DMS153 treated with DMSO at 0.1 percent for 48 hours (cell line): Measurements from ENCODE around the gene FAH.
"Not testable (repeated sequence)": the region's sequence is repeated elsewhere in the genome, so short reads cannot be mapped to it uniquely, and the experiment has no call there.

ENCODE experiments used
- DNase-seq: peaks from one replicate; lab custom pipeline; 2025; ENCODE audit not compliant: unreplicated experiment; lab: John Stamatoyannopoulos, UW

The FAH gene

GRCh38 chr15:80152896-80153876, at the start of gene FAH:
Gene FAH (plus strand): TSS chr15:80152999. CDS start chr15:80153055, 56 bp downstream.
- peak; percentile 1 for DNase-seq

GRCh38 chr15:80105193-80105592, 47.6 kb upstream of the FAH start:
- DNase-seq, result no peak

GRCh38 chr15:80105595-80105994, 47.2 kb upstream of the FAH start:
- DNase-seq, result no peak

GRCh38 chr15:80106051-80106450, 46.7 kb upstream of the FAH start:
- no peak for DNase-seq

- no peak for DNase-seq
Measured at GRCh38 chr15:80107204-80107603, 45.6 kb upstream of the FAH start.

- no peak for DNase-seq
Measured at GRCh38 chr15:80107774-80108173, 45.0 kb upstream of the FAH start.

GRCh38 chr15:80109388-80109787, 43.4 kb upstream of the FAH start:
- no peak for DNase-seq

GRCh38 chr15:80110920-80111319, 41.9 kb upstream of the FAH start:
- no peak for DNase-seq

GRCh38 chr15:80114114-80114513, 38.7 kb upstream of the FAH start:
- DNase-seq, result no peak

- no peak for DNase-seq
Measured at GRCh38 chr15:80115021-80115420, 37.8 kb upstream of the FAH start.

GRCh38 chr15:80118956-80119355, 33.8 kb upstream of the FAH start:
- DNase-seq, result no peak

GRCh38 chr15:80120636-80121035, 32.2 kb upstream of the FAH start:
- DNase-seq, result no peak

GRCh38 chr15:80121546-80121945, 31.3 kb upstream of the FAH start:
- DNase-seq, result no peak

GRCh38 chr15:80123034-80123433, 29.8 kb upstream of the FAH start:
- no peak for DNase-seq

GRCh38 chr15:80127253-80127652, 25.5 kb upstream of the FAH start:
- DNase-seq, result not testable (repeated sequence)

- no peak for DNase-seq
Measured at GRCh38 chr15:80127911-80128310, 24.9 kb upstream of the FAH start.

GRCh38 chr15:80132382-80132781, 20.4 kb upstream of the FAH start:
- no peak for DNase-seq

- no peak for DNase-seq
Measured at GRCh38 chr15:80136854-80137253, 15.9 kb upstream of the FAH start.

GRCh38 chr15:80138961-80139360, 13.8 kb upstream of the FAH start:
- DNase-seq, result no peak

- no peak for DNase-seq
Measured at GRCh38 chr15:80140909-80141308, 11.9 kb upstream of the FAH start.

- no peak for DNase-seq
Measured at GRCh38 chr15:80141916-80142598, 10.7 kb upstream of the FAH start.

- no peak for DNase-seq
Measured at GRCh38 chr15:80142646-80143045, 10.2 kb upstream of the FAH start.
